Gastrocnemius medialis (tissue), 4 donors: ENCODE results near the gene SLC25A18.

Experiments
- POLR2A ChIP-seq, 2 donors: fragments of 450-650 bp; IDR thresholded peaks; one replicate each; pipeline ENCODE4 v1.6.1; 2017; ENCODE audit warnings: antibody characterized with exemption in 2 of 2, mild to moderate bottlenecking in 2 of 2, moderate library complexity in 2 of 2
- TF ChIP-seq, protein P1 (sequence below), 5 experiments: fragments of 450-650 bp in 3 of 5; fragments of 200-600 bp in 2 of 5; sonication (generic) in 2 of 5; IDR thresholded peaks in 4 of 5; conservative IDR thresholded peaks in 1 of 5; 1 replicate in 4 of 5; 2 replicates in 1 of 5; pipeline ENCODE4 v1.5.1; 2016 to 2019; ENCODE audit warnings: antibody characterized with exemption in 5 of 5, mild to moderate bottlenecking in 3 of 5, moderate library complexity in 3 of 5

DNA sequence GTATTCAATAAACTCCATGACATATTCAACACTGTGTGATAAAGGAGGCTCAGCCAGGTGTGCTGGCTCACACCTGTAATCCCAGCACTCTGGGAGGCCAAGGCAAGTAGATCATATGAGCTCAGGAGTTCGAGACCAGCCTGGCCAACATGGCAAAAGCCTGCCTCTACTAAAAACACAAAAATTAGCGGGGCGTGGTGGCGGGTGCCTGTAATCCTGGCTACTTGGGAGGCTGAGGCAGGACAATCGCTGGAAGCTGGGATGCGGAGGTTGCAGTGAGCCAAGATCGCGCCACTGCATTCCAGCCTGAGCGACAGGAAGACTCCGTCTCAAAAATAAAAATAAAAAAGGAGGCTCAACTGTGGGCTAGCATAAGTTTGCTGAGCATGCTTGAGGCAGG, 4.1 kb upstream of the SLC25A18 start:
- TF ChIP-seq, protein P1, sequence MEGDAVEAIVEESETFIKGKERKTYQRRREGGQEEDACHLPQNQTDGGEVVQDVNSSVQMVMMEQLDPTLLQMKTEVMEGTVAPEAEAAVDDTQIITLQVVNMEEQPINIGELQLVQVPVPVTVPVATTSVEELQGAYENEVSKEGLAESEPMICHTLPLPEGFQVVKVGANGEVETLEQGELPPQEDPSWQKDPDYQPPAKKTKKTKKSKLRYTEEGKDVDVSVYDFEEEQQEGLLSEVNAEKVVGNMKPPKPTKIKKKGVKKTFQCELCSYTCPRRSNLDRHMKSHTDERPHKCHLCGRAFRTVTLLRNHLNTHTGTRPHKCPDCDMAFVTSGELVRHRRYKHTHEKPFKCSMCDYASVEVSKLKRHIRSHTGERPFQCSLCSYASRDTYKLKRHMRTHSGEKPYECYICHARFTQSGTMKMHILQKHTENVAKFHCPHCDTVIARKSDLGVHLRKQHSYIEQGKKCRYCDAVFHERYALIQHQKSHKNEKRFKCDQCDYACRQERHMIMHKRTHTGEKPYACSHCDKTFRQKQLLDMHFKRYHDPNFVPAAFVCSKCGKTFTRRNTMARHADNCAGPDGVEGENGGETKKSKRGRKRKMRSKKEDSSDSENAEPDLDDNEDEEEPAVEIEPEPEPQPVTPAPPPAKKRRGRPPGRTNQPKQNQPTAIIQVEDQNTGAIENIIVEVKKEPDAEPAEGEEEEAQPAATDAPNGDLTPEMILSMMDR (IDR thresholded peaks at IDR 0.05 in 4 of 5, conservative IDR thresholded peaks at IDR 0.05 in 1 of 5), result no peak
- TF ChIP-seq POLR2A (IDR thresholded peaks at IDR 0.05), result no peak
